ENCODE measurements around the gene HBG1.
"Not testable (repeated sequence)": the region's sequence is repeated elsewhere in the genome, so short reads cannot be mapped to it uniquely, and the experiment has no call there.

The HBG1 gene

DNA sequence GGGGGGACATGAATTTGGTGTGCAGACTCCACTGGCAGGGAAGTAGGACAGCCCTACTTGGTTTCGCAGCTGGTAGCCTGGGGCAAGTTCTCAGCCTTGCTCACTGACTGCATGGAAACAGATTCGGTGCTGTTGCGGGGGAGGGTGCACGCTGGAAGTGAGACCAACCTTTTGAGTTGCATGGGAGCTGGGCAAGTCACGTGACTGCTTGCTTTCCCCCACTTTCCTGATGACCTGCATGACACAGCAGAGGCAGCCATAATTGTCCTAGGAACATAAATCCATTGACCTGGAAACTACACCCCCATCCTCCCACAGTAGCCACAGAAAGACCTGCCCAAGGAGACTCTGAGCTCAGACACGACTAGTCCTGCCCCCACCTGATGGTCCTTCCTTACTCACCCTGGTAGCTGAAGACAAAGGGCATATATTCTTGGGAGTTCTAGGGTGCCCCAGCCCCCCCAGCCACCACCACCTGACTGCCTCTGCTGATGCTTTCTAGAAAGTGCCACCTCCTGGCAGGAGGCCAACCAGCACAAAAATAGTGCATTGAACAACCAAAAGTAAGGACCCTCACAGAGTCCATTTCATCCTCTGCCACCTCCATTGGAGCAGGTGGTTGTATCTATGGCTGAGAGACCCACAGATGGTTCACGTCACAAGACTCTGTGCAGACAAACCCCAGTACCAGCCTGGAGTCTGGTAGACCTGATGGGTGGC, 9.0 kb upstream of the HBG1 start:
- TF ChIP-seq, protein P1, sequence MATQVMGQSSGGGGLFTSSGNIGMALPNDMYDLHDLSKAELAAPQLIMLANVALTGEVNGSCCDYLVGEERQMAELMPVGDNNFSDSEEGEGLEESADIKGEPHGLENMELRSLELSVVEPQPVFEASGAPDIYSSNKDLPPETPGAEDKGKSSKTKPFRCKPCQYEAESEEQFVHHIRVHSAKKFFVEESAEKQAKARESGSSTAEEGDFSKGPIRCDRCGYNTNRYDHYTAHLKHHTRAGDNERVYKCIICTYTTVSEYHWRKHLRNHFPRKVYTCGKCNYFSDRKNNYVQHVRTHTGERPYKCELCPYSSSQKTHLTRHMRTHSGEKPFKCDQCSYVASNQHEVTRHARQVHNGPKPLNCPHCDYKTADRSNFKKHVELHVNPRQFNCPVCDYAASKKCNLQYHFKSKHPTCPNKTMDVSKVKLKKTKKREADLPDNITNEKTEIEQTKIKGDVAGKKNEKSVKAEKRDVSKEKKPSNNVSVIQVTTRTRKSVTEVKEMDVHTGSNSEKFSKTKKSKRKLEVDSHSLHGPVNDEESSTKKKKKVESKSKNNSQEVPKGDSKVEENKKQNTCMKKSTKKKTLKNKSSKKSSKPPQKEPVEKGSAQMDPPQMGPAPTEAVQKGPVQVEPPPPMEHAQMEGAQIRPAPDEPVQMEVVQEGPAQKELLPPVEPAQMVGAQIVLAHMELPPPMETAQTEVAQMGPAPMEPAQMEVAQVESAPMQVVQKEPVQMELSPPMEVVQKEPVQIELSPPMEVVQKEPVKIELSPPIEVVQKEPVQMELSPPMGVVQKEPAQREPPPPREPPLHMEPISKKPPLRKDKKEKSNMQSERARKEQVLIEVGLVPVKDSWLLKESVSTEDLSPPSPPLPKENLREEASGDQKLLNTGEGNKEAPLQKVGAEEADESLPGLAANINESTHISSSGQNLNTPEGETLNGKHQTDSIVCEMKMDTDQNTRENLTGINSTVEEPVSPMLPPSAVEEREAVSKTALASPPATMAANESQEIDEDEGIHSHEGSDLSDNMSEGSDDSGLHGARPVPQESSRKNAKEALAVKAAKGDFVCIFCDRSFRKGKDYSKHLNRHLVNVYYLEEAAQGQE (IDR thresholded peaks at IDR 0.05; ENCODE audit: insufficient read depth in 1 of 2, low read depth in 2 of 2, low read length in 2 of 2): no peak
- TF ChIP-seq FOXP2 (optimal IDR thresholded peaks at IDR 0.05; ENCODE audit: borderline replicate concordance, extremely low read depth, extremely low read length, insufficient read depth) (no peak), TAF1 (IDR thresholded peaks at IDR 0.05; ENCODE audit: borderline replicate concordance, insufficient read depth, low read length) (no peak), SIN3A (IDR thresholded peaks at IDR 0.05; ENCODE audit: borderline replicate concordance, insufficient read depth, low read length) (no peak), POLR2AphosphoS5 (IDR thresholded peaks at IDR 0.05; ENCODE audit: low read depth, low read length) (no peak)

DNA sequence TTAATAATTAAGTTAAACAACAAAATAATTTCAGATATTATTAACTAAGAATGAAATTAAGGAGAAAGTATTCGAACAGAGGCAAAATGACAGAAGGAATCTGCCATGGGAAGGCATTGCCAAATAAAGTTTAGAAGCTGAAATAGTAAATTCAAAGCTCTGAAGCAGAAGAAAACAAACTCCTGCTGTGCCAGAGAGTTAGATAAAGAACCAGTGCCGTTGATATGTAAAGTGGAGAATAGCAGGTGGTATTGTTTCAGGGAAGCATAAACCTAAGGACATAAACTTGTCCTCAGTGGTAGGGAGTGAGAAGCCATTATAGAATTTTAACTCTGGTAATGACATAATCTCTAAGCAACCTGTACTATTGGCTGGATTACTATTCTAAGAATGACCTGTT, 7.6 kb upstream of the HBG1 start:
- TF ChIP-seq TAF1 (IDR thresholded peaks at IDR 0.05; ENCODE audit: borderline replicate concordance, insufficient read depth, low read length): no peak
- TF ChIP-seq POLR2AphosphoS5 (IDR thresholded peaks at IDR 0.05; ENCODE audit: low read depth, low read length): no peak
- TF ChIP-seq, protein P1 (IDR thresholded peaks at IDR 0.05; ENCODE audit: insufficient read depth in 1 of 2, low read depth in 2 of 2, low read length in 2 of 2): no peak
- TF ChIP-seq FOXP2 (optimal IDR thresholded peaks at IDR 0.05; ENCODE audit: borderline replicate concordance, extremely low read depth, extremely low read length, insufficient read depth): no peak
- no peak for TF ChIP-seq SIN3A (IDR thresholded peaks at IDR 0.05; ENCODE audit: borderline replicate concordance, insufficient read depth, low read length)

DNA sequence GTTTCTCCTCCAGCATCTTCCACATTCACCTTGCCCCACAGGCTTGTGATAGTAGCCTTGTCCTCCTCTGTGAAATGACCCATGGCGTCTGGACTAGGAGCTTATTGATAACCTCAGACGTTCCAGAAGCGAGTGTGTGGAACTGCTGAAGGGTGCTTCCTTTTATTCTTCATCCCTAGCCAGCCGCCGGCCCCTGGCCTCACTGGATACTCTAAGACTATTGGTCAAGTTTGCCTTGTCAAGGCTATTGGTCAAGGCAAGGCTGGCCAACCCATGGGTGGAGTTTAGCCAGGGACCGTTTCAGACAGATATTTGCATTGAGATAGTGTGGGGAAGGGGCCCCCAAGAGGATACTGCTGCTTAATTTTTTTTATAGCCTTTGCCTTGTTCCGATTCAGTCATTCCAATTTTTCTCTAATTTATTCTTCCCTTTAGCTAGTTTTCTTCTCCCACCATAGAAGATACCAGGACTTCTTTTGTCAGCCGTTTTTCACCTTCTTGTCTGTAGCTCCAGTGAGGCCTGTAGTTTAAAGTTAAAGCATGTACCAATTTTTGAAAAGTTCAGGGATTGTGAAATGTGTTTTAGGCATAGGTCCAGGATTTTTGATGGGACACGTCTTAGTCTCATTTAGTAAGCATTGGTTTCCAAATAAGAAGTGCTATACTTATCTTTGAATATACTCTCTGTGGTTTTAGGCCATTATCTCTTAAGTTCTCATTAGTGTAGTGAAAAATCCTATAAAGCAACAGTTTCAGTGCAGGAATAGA, 5.2 kb upstream of the HBG1 start, which contains the start of gene HBG2:
Gene HBG2, minus strand, starts transcription at position 136 of the 768 bp plus-strand sequence. Its CDS starts 53 bp downstream, at position 83.
- TF ChIP-seq POLR2AphosphoS5 (IDR thresholded peaks at IDR 0.05; ENCODE audit: low read depth, low read length); TAF1 (IDR thresholded peaks at IDR 0.05; ENCODE audit: borderline replicate concordance, insufficient read depth, low read length): not testable (repeated sequence)
- TF ChIP-seq, protein P1 (IDR thresholded peaks at IDR 0.05; ENCODE audit: insufficient read depth in 1 of 2, low read depth in 2 of 2, low read length in 2 of 2): not testable (repeated sequence)

DNA sequence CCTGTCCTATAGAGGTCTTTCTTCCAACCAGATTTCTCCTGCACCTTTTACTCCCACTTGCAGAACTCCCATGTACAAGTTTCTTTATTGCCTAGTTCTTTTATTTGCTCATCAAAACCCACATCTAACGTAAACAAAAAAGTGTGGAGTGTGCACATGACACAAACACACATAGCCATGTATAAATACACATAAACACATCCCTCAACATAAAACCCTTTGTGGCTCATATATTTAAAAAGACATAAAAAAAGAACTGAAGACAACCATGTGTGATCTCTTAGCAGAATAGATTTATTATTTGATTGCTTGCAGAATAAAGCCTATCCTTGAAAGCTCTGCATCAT, 3.2 kb upstream of the HBG1 start:
- TF ChIP-seq POLR2AphosphoS5 (IDR thresholded peaks at IDR 0.05; ENCODE audit: low read depth, low read length) (no peak), SIN3A (IDR thresholded peaks at IDR 0.05; ENCODE audit: borderline replicate concordance, insufficient read depth, low read length) (no peak), TAF1 (IDR thresholded peaks at IDR 0.05; ENCODE audit: borderline replicate concordance, insufficient read depth, low read length) (no peak), FOXP2 (optimal IDR thresholded peaks at IDR 0.05; ENCODE audit: borderline replicate concordance, extremely low read depth, extremely low read length, insufficient read depth) (no peak)
- TF ChIP-seq, protein P1 (IDR thresholded peaks at IDR 0.05; ENCODE audit: insufficient read depth in 1 of 2, low read depth in 2 of 2, low read length in 2 of 2): no peak

All from PFSK-1 (cell line).